ENCODE results near the gene ARID3A. TPM values are rescaled to one million over a fixed set of nuclear protein-coding genes. Genes with fewer than 3 reads are reported as not detected.
A peak's percentile ranks its signal among the peaks of the same experiment; 100 is the strongest.

The ARID3A gene
- total and polyA plus RNA-seq, 2 of the 13 experiments (the other 11 are each of a cell fraction or from before 2014, with no cell fraction given) = 71.3 to 77.9 TPM

DNA sequence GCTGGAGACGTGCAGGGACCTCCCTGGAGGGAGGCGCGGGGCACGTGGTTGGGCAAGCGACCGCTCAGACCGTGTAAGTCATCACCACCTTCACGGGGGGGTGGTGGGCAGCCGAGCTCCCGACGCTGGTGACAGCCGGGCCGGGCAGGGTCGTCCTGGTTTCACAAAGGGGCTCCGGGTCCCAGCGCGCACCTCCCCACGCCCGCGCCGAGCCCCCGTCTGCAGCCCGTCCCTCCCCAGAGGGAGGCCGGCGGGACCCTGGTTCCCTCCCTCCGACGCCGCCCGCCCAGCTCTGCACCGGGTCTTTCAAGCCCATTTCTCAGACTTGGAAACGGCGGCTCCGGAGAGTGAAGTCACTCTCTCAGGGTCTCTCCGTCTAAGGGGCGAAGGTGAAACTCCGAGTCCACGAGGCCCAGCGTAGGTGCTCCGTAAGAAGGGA lies 729 bp upstream of the ARID3A start (continued):
- TF ChIP-seq, protein P1, sequence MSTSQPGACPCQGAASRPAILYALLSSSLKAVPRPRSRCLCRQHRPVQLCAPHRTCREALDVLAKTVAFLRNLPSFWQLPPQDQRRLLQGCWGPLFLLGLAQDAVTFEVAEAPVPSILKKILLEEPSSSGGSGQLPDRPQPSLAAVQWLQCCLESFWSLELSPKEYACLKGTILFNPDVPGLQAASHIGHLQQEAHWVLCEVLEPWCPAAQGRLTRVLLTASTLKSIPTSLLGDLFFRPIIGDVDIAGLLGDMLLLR (CRISPR knock-in tag; IDR thresholded peaks at IDR 0.05) = 0 out of 2 replicates have a peak, but pooled peaks have one; percentile 82
- TF ChIP-seq, protein P2, sequence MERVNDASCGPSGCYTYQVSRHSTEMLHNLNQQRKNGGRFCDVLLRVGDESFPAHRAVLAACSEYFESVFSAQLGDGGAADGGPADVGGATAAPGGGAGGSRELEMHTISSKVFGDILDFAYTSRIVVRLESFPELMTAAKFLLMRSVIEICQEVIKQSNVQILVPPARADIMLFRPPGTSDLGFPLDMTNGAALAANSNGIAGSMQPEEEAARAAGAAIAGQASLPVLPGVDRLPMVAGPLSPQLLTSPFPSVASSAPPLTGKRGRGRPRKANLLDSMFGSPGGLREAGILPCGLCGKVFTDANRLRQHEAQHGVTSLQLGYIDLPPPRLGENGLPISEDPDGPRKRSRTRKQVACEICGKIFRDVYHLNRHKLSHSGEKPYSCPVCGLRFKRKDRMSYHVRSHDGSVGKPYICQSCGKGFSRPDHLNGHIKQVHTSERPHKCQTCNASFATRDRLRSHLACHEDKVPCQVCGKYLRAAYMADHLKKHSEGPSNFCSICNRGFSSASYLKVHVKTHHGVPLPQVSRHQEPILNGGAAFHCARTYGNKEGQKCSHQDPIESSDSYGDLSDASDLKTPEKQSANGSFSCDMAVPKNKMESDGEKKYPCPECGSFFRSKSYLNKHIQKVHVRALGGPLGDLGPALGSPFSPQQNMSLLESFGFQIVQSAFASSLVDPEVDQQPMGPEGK (CRISPR knock-in tag; IDR thresholded peaks at IDR 0.05) = peak; percentile 66; the same call in 1 of the 2 replicates
- no peak; the same call in 1 of the 2 replicates for TF ChIP-seq HDAC2 (CRISPR knock-in tag; IDR thresholded peaks at IDR 0.05)
- no peak for TF ChIP-seq HDAC6 (IDR thresholded peaks at IDR 0.05; ENCODE audit: low read depth, low read length)
- TF ChIP-seq ZSCAN22 (CRISPR knock-in tag; IDR thresholded peaks at IDR 0.05) = no peak
- TF ChIP-seq, protein P3, sequence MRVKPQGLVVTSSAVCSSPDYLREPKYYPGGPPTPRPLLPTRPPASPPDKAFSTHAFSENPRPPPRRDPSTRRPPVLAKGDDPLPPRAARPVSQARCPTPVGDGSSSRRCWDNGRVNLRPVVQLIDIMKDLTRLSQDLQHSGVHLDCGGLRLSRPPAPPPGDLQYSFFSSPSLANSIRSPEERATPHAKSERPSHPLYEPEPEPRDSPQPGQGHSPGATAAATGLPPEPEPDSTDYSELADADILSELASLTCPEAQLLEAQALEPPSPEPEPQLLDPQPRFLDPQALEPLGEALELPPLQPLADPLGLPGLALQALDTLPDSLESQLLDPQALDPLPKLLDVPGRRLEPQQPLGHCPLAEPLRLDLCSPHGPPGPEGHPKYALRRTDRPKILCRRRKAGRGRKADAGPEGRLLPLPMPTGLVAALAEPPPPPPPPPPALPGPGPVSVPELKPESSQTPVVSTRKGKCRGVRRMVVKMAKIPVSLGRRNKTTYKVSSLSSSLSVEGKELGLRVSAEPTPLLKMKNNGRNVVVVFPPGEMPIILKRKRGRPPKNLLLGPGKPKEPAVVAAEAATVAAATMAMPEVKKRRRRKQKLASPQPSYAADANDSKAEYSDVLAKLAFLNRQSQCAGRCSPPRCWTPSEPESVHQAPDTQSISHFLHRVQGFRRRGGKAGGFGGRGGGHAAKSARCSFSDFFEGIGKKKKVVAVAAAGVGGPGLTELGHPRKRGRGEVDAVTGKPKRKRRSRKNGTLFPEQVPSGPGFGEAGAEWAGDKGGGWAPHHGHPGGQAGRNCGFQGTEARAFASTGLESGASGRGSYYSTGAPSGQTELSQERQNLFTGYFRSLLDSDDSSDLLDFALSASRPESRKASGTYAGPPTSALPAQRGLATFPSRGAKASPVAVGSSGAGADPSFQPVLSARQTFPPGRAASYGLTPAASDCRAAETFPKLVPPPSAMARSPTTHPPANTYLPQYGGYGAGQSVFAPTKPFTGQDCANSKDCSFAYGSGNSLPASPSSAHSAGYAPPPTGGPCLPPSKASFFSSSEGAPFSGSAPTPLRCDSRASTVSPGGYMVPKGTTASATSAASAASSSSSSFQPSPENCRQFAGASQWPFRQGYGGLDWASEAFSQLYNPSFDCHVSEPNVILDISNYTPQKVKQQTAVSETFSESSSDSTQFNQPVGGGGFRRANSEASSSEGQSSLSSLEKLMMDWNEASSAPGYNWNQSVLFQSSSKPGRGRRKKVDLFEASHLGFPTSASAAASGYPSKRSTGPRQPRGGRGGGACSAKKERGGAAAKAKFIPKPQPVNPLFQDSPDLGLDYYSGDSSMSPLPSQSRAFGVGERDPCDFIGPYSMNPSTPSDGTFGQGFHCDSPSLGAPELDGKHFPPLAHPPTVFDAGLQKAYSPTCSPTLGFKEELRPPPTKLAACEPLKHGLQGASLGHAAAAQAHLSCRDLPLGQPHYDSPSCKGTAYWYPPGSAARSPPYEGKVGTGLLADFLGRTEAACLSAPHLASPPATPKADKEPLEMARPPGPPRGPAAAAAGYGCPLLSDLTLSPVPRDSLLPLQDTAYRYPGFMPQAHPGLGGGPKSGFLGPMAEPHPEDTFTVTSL (CRISPR knock-in tag; IDR thresholded peaks at IDR 0.05; ENCODE audit: borderline replicate concordance) = no peak; the same call in 1 of the 2 replicates
- TF ChIP-seq, protein P4, sequence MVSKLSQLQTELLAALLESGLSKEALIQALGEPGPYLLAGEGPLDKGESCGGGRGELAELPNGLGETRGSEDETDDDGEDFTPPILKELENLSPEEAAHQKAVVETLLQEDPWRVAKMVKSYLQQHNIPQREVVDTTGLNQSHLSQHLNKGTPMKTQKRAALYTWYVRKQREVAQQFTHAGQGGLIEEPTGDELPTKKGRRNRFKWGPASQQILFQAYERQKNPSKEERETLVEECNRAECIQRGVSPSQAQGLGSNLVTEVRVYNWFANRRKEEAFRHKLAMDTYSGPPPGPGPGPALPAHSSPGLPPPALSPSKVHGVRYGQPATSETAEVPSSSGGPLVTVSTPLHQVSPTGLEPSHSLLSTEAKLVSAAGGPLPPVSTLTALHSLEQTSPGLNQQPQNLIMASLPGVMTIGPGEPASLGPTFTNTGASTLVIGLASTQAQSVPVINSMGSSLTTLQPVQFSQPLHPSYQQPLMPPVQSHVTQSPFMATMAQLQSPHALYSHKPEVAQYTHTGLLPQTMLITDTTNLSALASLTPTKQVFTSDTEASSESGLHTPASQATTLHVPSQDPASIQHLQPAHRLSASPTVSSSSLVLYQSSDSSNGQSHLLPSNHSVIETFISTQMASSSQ (IDR thresholded peaks at IDR 0.05; ENCODE audit: low read depth) = no peak
- TF ChIP-seq, protein P4 (CRISPR knock-in tag; IDR thresholded peaks at IDR 0.05; ENCODE audit: borderline replicate concordance) = 0 out of 2 replicates have a peak, but pooled peaks have one; percentile 14
- TF ChIP-seq ZNF331 (CRISPR knock-in tag; IDR thresholded peaks at IDR 0.05) = no peak
- TF ChIP-seq ADNP (CRISPR knock-in tag; IDR thresholded peaks at IDR 0.05) = 0 out of 2 replicates have a peak, but pooled peaks have one; percentile 58
- TF ChIP-seq ZNF546 (CRISPR knock-in tag; conservative IDR thresholded peaks at IDR 0.05) = 0 out of 2 replicates have a peak, but pooled peaks have one; percentile 31
- TF ChIP-seq, protein P5, sequence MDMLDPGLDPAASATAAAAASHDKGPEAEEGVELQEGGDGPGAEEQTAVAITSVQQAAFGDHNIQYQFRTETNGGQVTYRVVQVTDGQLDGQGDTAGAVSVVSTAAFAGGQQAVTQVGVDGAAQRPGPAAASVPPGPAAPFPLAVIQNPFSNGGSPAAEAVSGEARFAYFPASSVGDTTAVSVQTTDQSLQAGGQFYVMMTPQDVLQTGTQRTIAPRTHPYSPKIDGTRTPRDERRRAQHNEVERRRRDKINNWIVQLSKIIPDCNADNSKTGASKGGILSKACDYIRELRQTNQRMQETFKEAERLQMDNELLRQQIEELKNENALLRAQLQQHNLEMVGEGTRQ (IDR thresholded peaks at IDR 0.05; ENCODE audit: low read depth, low read length) = peak; percentile 32; the same call in 1 of the 2 replicates
- TF ChIP-seq, protein P5 (CRISPR knock-in tag; IDR thresholded peaks at IDR 0.05; ENCODE audit: borderline replicate concordance) = peak; percentile 44; the same call in 1 of the 2 replicates
- TF ChIP-seq REL (CRISPR knock-in tag; conservative IDR thresholded peaks at IDR 0.05) = 0 out of 2 replicates have a peak, but pooled peaks have one; percentile 39

Data from HepG2 (cell line).